GM19328 (cell line): ENCODE measurements around the gene SRRT.
"Not testable (repeated sequence)": the region's sequence is repeated elsewhere in the genome, so short reads cannot be mapped to it uniquely, and the experiment has no call there.

ENCODE experiments used
- ATAC-seq: cut with Tn5 transposase; IDR thresholded peaks from one replicate; pipeline ENCODE4 v1.9.1; 2021; ENCODE audit warnings: mild to moderate bottlenecking, moderate library complexity; ENCODE audit not compliant: unreplicated experiment

SRRT gene

GRCh38 chr7:100854146-100854895 is 20.6 kb upstream of the SRRT start:
- ATAC-seq = no peak

GRCh38 chr7:100854899-100855298 is 20.0 kb upstream of the SRRT start:
- ATAC-seq = not testable (repeated sequence)

GRCh38 chr7:100855515-100855914 is 19.4 kb upstream of the SRRT start:
- no peak for ATAC-seq

- ATAC-seq = no peak
These were observed 18.0 kb upstream of the SRRT start for GRCh38 chr7:100856871-100857282.

- no peak for ATAC-seq
These were observed 15.0 kb upstream of the SRRT start for GRCh38 chr7:100859856-100860255.

- ATAC-seq = no peak
These were observed 13.9 kb upstream of the SRRT start for GRCh38 chr7:100860702-100861615.

- ATAC-seq = no peak
These were observed 13.3 kb upstream of the SRRT start for GRCh38 chr7:100861616-100861985.

- no peak for ATAC-seq
These were observed 11.4 kb upstream of the SRRT start for GRCh38 chr7:100863406-100863950.

- ATAC-seq = no peak
These were observed 10.5 kb upstream of the SRRT start for GRCh38 chr7:100864263-100864845.

GRCh38 chr7:100865372-100865911 is 9.5 kb upstream of the SRRT start:
- ATAC-seq = no peak

- ATAC-seq = no peak
These were observed 8.8 kb upstream of the SRRT start for GRCh38 chr7:100865938-100866728.

GRCh38 chr7:100866729-100867039 is 8.2 kb upstream of the SRRT start:
- ATAC-seq = no peak

- no peak for ATAC-seq
These were observed 7.7 kb upstream of the SRRT start, which contains the start of gene TRIP6 for GRCh38 chr7:100867040-100867775. TRIP6 (plus strand) TSS chr7:100867387; CDS start chr7:100867498, 111 bp downstream.

- no peak for ATAC-seq
These were observed 7.0 kb upstream of the SRRT start for GRCh38 chr7:100867776-100868485.

- no peak for ATAC-seq
These were observed 1.2 kb upstream of the SRRT start for GRCh38 chr7:100873599-100874299.

GRCh38 chr7:100874300-100874576 is 665 bp upstream of the SRRT start:
- no peak for ATAC-seq

- ATAC-seq = peak; percentile 20
These were observed 451 bp downstream of the SRRT start for GRCh38 chr7:100875356-100875751.

- no peak for ATAC-seq
These were observed 3.1 kb downstream of the SRRT start for GRCh38 chr7:100878013-100878412.

GRCh38 chr7:100878685-100879084 is 3.8 kb downstream of the SRRT start:
- ATAC-seq = no peak
